Ectodermal cell (in vitro differentiated cells): ENCODE data around the gene BCL2L11.

ENCODE experiments used
- H3K27ac ChIP-seq: 2 replicates; pipeline ENCODE4 v1.7.0; 2013; ENCODE audit warnings: mild to moderate bottlenecking, low read depth, low read length; ENCODE audit not compliant: insufficient read depth, poor library complexity, severe bottlenecking
- H3K27me3 ChIP-seq: 2 replicates; pipeline ENCODE4 v1.7.0; 2013; ENCODE audit warnings: mild to moderate bottlenecking, low read length; ENCODE audit not compliant: insufficient read depth, control insufficient read depth, poor library complexity, severe bottlenecking
- H3K36me3 ChIP-seq: one replicate; pipeline ENCODE4 v1.7.0; 2013; ENCODE audit warnings: low read length; ENCODE audit not compliant: control insufficient read depth, insufficient read depth
- H3K4me1 ChIP-seq: one replicate; pipeline ENCODE4 v1.7.0; 2013; ENCODE audit warnings: low read length; ENCODE audit not compliant: control insufficient read depth, insufficient read depth
- H3K4me3 ChIP-seq: 2 replicates; pipeline ENCODE4 v1.7.0; 2013; ENCODE audit warnings: low read depth, low read length, control low read depth; ENCODE audit not compliant: insufficient read depth
- H3K9me3 ChIP-seq: 2 replicates; pipeline ENCODE4 v1.7.0; 2013; ENCODE audit warnings: mild to moderate bottlenecking, low read length, moderate library complexity; ENCODE audit not compliant: control insufficient read depth
- WGBS, 2 experiments: methylation state at CpG; one replicate each; pipeline ENCODE4 v1.1.7; 2013; ENCODE audit warnings: missing lambda C conversion rate in 2 of 2; 5-methylcytosine and 5-hydroxymethylcytosine counted together

The BCL2L11 gene

GRCh38 chr2:111188681-111189080 is 68.0 kb downstream of the BCL2L11 start:
- no peak overlapping the region for H3K4me3 ChIP-seq
- H3K36me3 ChIP-seq = no peaks in the 10 kb centered on the region
- H3K9me3 ChIP-seq = no peaks in the 10 kb centered on the region
- WGBS, 2 experiments = 99 to 100% methylated on average over 3 of the region's 3 CpGs
- H3K4me1 ChIP-seq = no peaks in the 10 kb centered on the region
- H3K27ac ChIP-seq = no peak overlapping the region
- H3K27me3 ChIP-seq = no peaks in the 10 kb centered on the region

DNA sequence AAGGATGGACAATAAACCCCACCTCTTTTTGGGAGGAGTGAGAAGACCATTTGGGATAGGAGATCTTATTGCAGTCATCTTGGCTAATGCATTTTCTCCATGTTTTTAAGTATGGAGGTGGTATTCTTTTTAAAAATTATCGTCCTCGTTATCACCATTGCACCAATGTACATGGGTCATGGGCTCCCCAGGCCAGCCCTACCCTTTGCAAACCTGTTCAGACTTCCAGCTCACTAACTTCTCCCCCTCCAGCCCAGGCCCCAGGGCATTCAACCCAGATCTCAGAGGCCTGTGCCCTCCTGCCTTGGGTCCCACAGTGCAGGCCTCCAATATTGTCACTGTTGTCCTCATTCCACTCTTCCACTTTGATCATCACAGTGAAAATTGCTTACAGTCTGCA is 68.4 kb downstream of the BCL2L11 start:
- Histone ChIP-seq H3K9me3 (no peaks in the 10 kb centered on the region), H3K36me3 (no peaks in the 10 kb centered on the region), H3K27me3 (no peaks in the 10 kb centered on the region), H3K27ac (no peak overlapping the region), H3K4me1 (no peaks in the 10 kb centered on the region), H3K4me3 (no peak overlapping the region)
- WGBS, 2 experiments = 70 to 78% methylated on average over 2 of the region's 2 CpGs

- no peak overlapping the region for H3K4me3 ChIP-seq
- WGBS, 2 experiments = 89 to 94% methylated on average over 7 of the region's 7 CpGs
- H3K9me3 ChIP-seq = no peaks in the 10 kb centered on the region
- H3K4me1 ChIP-seq = no peaks in the 10 kb centered on the region
- H3K27ac ChIP-seq = no peak overlapping the region
- no peaks in the 10 kb centered on the region for H3K36me3 ChIP-seq
- no peaks in the 10 kb centered on the region for H3K27me3 ChIP-seq
Observed at GRCh38 chr2:111190816-111191540, 70.3 kb downstream of the BCL2L11 start.

DNA sequence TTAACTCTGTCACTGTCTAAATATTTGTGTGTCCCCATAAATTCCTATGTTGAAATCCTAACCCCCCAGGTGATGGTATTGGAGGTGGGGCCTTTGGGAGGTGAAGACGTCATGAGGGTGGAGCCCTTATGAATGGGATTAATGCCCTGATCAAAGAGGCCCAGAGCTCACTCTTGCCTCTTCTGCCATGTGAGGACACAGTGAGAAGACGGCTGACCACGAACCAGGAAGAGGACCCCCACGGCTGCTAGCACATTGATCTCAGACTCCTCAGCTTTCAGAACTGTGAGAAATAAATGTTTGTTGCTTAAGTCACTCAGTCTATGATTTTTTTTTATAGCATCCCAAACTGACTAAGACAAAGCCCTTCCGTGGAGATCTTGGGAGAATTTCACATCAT is 71.2 kb downstream of the BCL2L11 start:
- H3K27me3 ChIP-seq = no peaks in the 10 kb centered on the region
- H3K4me1 ChIP-seq = no peaks in the 10 kb centered on the region
- no peak overlapping the region for H3K4me3 ChIP-seq
- no peaks in the 10 kb centered on the region for H3K9me3 ChIP-seq
- no peak overlapping the region for H3K27ac ChIP-seq
- H3K36me3 ChIP-seq = no peaks in the 10 kb centered on the region
- WGBS, 2 experiments = 75 to 77% methylated on average over 5 of the region's 5 CpGs

DNA sequence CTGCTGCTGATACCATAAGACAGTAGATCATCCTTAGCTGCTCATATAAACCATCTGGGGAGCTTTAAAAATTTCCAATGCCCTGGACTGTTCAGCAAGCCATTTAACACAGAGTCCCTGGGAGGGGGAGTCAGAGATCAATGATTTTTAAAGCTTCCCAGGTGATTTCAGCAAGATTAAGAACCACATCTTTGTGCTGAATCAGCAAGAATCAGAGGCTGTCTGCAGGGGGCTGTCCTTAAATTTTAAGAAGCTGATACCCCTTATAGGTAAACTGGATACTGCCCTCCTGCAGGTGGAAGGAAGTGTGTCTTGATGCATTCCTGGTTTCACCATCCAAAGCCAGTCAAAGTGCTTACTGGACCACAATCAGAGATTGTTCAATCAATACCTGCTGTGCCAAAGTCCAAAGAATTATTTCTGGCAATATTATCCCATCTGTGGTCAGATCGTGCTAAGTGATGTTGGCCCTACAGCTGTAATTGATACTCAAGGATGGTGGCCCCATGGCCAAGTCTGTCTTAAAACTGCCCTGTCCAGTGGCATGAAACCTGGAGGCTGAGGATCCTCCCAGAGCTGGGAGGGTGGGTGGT is 72.2 kb downstream of the BCL2L11 start:
- WGBS, 2 experiments = 83 to 100% methylated on average over 1 of the region's 1 CpG
- H3K27ac ChIP-seq = no peak overlapping the region
- no peaks in the 10 kb centered on the region for H3K9me3 ChIP-seq
- H3K4me1 ChIP-seq = no peaks in the 10 kb centered on the region
- H3K27me3 ChIP-seq = no peaks in the 10 kb centered on the region
- H3K36me3 ChIP-seq = no peaks in the 10 kb centered on the region
- no peak overlapping the region for H3K4me3 ChIP-seq

DNA sequence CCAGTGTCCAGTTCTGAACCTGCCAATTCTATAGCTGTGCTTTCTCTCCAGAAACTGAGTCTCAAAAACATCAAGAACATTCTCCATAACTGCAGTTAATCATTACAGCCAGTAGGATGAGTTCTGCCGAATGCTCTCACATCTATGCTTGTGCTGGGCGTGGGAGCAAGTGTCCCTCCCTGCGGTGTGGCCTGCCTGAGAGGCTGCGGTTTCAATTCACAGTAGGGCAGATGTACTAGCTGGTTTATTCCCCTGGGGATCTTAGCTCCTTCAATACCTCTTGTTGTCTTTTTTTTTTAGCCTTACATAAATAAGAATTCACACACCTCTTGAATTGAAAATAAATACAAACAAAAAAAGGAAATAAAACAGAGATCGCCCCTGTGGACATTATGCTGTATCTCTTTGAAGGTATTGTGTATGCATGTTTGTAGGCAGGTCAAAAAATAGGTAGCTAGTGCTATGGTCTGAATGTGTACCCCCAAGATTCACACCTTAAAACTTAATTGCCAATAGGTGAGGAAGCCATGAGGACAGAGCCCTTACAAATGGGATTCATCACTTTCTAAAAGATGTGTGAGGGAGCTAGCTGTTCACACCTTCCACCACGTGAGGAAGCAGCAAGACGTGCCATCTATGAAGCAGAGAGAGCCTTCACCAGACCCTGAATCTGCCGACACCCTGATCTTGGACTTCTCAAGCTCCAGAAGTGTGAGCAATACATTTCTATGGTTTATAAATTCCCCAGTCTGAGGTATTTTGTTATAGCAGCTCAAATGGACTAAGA is 74.3 kb downstream of the BCL2L11 start:
- Histone ChIP-seq H3K9me3 (no peaks in the 10 kb centered on the region), H3K4me3 (no peak overlapping the region), H3K27me3 (no peaks in the 10 kb centered on the region), H3K27ac (no peak overlapping the region), H3K36me3 (no peaks in the 10 kb centered on the region), H3K4me1 (no peaks in the 10 kb centered on the region)
- 79 to 82% methylated on average over 8 of the region's 8 CpGs for WGBS, 2 experiments

DNA sequence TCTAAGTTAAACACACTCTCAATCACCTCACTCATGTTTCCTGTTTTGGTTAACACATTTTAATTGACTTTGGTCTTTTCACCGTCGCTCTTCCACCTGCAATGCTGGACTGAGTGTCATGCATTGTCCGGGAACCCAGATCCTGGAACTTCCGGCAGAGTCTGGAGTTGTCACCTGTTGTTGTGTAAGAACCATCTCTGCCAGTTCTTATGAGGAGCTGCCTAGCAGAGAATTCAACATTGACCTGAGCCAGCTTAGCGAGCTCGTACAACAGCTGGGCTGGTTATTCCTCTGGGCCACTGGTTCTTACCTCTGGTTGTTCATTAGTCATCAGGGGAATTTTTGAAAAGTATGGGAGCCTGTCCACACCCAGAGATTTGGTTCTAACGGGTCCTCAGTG is 75.7 kb downstream of the BCL2L11 start:
- Histone ChIP-seq H3K27me3 (no peaks in the 10 kb centered on the region), H3K9me3 (no peaks in the 10 kb centered on the region), H3K36me3 (no peaks in the 10 kb centered on the region), H3K4me3 (no peak overlapping the region), H3K4me1 (no peaks in the 10 kb centered on the region), H3K27ac (no peak overlapping the region)
- WGBS, 2 experiments = 95 to 96% methylated on average over 7 of the region's 7 CpGs

- no peaks in the 10 kb centered on the region for H3K9me3 ChIP-seq
- no peak overlapping the region for H3K4me3 ChIP-seq
- no peaks in the 10 kb centered on the region for H3K27me3 ChIP-seq
- no peaks in the 10 kb centered on the region for H3K36me3 ChIP-seq
- WGBS, 2 experiments = 94% methylated on average over 9 of the region's 9 CpGs
- H3K4me1 ChIP-seq = no peaks in the 10 kb centered on the region
- no peak overlapping the region for H3K27ac ChIP-seq
Observed at GRCh38 chr2:111198701-111199100, 78.0 kb downstream of the BCL2L11 start.

DNA sequence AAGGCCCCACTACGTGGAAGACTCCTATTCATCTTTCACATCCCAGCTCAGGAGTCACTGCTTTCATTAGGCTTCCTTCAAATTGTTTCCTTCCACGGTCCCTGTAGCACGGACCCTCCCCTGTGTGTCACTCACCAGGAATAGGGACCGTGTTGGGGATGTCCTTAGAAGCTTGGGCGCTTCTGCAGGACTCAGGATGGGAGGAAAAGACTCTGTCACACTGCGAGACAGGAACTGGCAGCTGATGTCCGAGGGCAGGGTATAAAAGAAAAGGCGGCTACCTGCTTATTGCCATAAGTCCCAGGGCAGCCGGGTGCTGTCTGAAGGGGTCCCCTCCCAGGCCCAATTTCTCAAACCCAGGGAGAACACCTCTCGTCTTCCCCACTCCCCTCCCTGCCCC is 79.1 kb downstream of the BCL2L11 start:
- no peaks in the 10 kb centered on the region for H3K36me3 ChIP-seq
- no peaks in the 10 kb centered on the region for H3K4me1 ChIP-seq

GRCh38 chr2:111200333-111200881 is 79.7 kb downstream of the BCL2L11 start:
- 90 to 92% methylated on average over 11 of the region's 11 CpGs for WGBS, 2 experiments
- H3K4me3 ChIP-seq = no peak overlapping the region
- no peaks in the 10 kb centered on the region for H3K36me3 ChIP-seq
- no peaks in the 10 kb centered on the region for H3K4me1 ChIP-seq
- H3K27ac ChIP-seq = no peak overlapping the region
- no peaks in the 10 kb centered on the region for H3K27me3 ChIP-seq
- H3K9me3 ChIP-seq = no peaks in the 10 kb centered on the region

More for the DNA sequence above, 79.1 kb downstream of the BCL2L11 start:
- WGBS, 2 experiments = 84 to 86% methylated on average over 10 of the region's 10 CpGs
- Histone ChIP-seq H3K4me3 (no peak overlapping the region), H3K27ac (no peak overlapping the region), H3K9me3 (no peaks in the 10 kb centered on the region), H3K27me3 (no peaks in the 10 kb centered on the region)
